ENCODE data around the gene YIF1B. TPM values are rescaled to one million over a fixed set of nuclear protein-coding genes. Genes with fewer than 3 reads are reported as not detected.

The YIF1B gene
- total RNA-seq, 2 experiments from 2014 or later, result 56.0 to 61.1 TPM

DNA sequence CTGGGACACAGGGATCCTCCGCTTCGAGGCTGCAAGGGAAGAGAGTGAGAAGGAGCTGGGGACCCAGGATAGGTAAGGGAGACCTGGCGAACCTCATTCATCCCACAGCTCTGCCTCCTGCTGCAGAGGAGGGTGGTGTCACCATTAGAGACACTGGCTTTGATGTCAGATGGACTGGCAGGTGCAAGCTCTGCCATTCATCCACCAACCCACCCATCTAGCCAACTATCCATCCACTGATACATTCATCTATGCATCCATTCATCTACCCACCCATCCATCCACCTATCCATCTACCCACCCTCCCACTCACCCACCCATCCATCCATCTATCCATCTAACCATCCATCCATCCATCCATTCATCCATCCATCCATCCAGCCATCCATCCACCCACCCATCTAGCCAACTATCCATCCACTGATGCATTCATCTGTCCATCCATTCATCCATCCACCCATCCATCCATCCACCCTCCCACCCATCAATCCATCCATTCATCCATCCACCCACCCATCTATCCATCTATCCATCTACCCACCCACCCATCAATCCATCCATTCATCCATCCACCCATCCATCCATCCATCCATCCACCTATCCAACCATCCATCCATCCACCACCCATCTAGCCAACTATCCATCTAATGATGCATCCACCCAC lies 6.0 kb downstream of the YIF1B start:
- CTCF ChIA-PET, result interaction anchor here (0.8 to 2.9 kb wide), 2 partner anchors 11 to 66 kb away, joined by 3 to 10 read pairs; no protein-coding TSS in a partner anchor
- no peaks in the 10 kb centered on the region for H3K27me3 Mint-ChIP-seq (ENCODE audit: low read depth)
- H3K27ac Mint-ChIP-seq, result no peak overlapping the region
- H3K4me1 Mint-ChIP-seq (ENCODE audit: low read depth), result peaks cover 12% of the 10 kb centered on the region
- no peak for DNase-seq
- intact Hi-C loops (cut with micrococcal nuclease), result loop anchor here (10.0 kb wide), 2 partner anchors 525 to 995 kb away; partner anchors contain the start of gene ECH1
- no peaks in the 10 kb centered on the region for H3K9me3 Mint-ChIP-seq
- peaks cover 6% of the 10 kb centered on the region for H3K36me3 Mint-ChIP-seq (ENCODE audit: low read depth)
- no peak overlapping the region for H3K4me3 Mint-ChIP-seq

DNA sequence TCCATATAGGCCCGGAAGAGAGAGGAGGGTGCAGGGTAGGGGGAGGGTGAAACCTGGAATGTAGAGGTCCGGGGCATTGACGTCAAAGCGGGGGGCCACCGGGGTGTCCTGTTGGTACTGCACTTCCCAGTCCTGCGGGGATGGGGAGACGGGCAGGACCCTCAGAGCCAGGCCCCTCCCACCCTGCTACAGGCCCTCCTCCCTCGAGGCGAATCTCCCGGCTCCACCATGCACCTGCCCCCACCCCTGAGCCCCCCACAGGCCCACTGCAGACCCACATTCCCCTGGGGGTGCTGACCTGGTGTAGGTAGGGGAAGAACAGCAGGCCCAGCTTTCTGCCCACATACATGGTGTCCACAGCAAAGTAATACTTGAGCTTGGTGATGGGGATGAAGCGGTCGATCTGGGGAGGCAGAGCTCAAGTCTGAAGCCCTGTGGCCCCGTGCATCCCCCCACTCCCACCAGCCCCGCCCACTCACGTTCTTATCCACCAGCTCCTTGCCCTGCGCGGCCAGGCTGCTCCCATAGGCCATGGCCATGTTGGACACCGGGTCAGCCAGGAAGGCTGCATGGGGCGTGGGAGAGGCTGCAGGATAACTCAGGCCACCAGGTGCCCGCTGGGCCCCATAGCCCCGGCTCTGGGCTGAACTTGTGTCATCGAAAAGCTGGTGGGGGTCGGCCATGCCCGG lies 6.7 kb downstream of the YIF1B start:
- Mint-ChIP-seq H3K27me3 (ENCODE audit: low read depth) (no peaks in the 10 kb centered on the region), H3K36me3 (ENCODE audit: low read depth) (peaks cover 6% of the 10 kb centered on the region), H3K4me3 (no peak overlapping the region), H3K9me3 (no peaks in the 10 kb centered on the region), H3K4me1 (ENCODE audit: low read depth) (peaks cover 10% of the 10 kb centered on the region), H3K27ac (no peak overlapping the region)
- no peak for DNase-seq
- CTCF ChIA-PET, result interaction anchor here (0.5 kb wide), 1 partner anchor 20 kb away, joined by 3 read pairs; no protein-coding TSS in a partner anchor
- intact Hi-C loops (cut with micrococcal nuclease), result no loop called here

DNA sequence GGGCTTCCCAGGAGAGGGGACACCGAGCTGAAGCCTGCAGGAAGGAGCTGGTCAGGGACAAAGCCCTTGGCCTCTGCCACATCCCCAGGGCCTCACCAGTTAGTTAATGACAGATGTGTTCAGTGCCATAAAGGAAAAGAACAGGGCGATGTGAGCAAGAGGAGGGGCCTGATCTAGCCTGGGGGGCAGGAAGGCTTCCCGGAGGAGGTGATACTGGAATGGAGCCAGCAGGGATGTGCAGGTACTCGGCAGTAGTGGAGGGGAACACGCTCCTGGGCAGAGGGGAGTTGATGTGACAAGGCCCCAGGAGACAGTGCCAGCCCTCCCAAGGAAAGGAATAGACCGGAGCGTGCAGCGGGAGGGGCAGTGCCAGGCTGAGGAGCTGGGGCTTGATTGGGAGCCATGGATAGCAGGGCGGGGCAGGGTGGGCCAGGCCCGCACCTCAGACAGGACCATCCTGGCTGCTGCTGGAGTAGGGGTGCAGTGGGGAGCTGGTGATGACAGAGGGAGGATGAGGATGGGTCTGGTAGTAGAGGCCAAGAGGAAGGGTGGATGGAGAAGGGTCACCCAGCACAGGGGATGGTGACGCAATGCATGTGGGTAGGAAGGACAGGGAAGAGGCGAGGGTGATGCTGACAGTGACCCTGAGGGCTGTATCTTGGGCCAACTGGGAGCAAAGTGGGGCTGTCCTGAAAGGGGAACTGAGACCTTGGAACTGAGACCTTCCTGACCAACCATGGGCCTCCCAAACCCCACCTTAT lies 7.6 kb downstream of the YIF1B start:
- no peak overlapping the region for H3K27ac Mint-ChIP-seq

DNA sequence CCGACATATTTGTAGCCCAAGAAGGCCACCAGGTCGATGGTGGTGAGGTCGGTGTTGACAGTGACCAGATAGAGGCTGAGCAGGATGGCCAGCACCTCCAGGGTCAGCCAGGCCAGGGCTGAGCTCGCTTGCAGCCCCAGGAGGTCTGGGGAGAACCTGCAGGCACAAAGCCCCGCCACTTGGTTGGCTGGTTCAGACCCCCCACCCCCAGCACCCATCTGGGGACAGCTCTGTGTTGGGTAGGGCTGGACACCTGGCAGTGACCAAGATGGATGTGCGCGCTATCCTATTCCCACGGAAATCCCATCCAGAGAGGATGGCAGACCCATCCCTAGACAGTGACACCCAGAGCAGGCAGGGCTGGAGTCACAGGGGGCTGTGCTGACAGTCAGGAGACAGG lies 8.2 kb downstream of the YIF1B start:
- H3K4me1 Mint-ChIP-seq (ENCODE audit: low read depth), result peaks cover 3% of the 10 kb centered on the region
- no peak overlapping the region for H3K4me3 Mint-ChIP-seq
- intact Hi-C loops (cut with micrococcal nuclease), result no loop called here
- no peak overlapping the region for H3K27ac Mint-ChIP-seq
- no peak for DNase-seq
- H3K36me3 Mint-ChIP-seq (ENCODE audit: low read depth), result peaks cover 6% of the 10 kb centered on the region
- no peaks in the 10 kb centered on the region for H3K9me3 Mint-ChIP-seq
- CTCF ChIA-PET, result no interaction called here
- H3K27me3 Mint-ChIP-seq (ENCODE audit: low read depth), result no peaks in the 10 kb centered on the region

More for the DNA sequence above, 7.6 kb downstream of the YIF1B start:
- Mint-ChIP-seq H3K9me3 (no peaks in the 10 kb centered on the region), H3K36me3 (ENCODE audit: low read depth) (peaks cover 6% of the 10 kb centered on the region), H3K4me1 (ENCODE audit: low read depth) (peaks cover 6% of the 10 kb centered on the region), H3K4me3 (no peak overlapping the region), H3K27me3 (ENCODE audit: low read depth) (no peaks in the 10 kb centered on the region)
- CTCF ChIA-PET, result no interaction called here
- intact Hi-C loops (cut with micrococcal nuclease), result no loop called here
- no peak for DNase-seq

DNA sequence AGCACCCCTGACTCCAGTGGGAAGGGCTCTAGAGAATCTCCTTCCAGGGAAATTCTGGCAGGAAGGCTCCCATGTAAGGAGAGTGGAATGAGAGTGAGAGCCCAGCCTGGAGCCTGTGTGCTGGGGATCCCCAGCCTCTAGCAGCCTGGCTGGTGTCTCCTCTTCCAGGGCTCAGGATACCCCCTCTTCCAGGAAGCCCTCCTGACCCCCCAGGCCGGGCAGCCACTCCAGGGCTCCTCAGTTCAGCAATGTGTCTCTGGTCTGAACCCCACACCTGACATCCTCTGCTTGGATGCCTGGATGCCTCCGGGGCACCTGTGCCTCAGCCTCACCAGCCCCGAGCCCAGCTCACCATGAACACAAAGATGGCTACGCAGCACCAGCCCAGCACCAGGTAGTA lies 8.7 kb downstream of the YIF1B start:
- Mint-ChIP-seq H3K9me3 (no peaks in the 10 kb centered on the region), H3K4me3 (no peak overlapping the region), H3K4me1 (ENCODE audit: low read depth) (no peaks in the 10 kb centered on the region), H3K27ac (no peak overlapping the region), H3K27me3 (ENCODE audit: low read depth) (no peaks in the 10 kb centered on the region), H3K36me3 (ENCODE audit: low read depth) (peaks cover 6% of the 10 kb centered on the region)
- DNase-seq, result no peak
- intact Hi-C loops (cut with micrococcal nuclease), result no loop called here
- CTCF ChIA-PET, result interaction anchor here (0.7 kb wide), 1 partner anchor 33 kb away, joined by 4 read pairs; no protein-coding TSS in a partner anchor

DNA sequence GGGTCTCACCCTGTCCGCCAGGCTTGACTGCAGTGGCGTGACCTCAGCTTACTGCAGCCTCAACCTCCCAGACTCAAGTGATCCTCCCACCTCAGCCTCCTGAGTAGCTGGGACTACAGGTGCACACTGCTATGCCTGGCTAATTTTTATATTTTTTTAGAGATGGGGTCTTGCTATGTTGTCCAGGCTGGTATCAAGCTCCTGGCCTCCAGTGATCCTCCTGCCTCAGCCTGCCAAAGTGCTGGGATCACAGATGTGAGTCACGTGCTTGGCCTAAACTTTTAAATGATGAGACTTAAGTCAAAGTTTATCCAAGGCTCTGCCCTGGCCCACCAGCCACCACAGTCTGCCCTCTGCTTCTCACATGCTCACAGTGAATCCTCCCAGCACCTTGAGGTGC lies 9.5 kb downstream of the YIF1B start:
- H3K36me3 Mint-ChIP-seq (ENCODE audit: low read depth), result peaks cover 6% of the 10 kb centered on the region
- no peaks in the 10 kb centered on the region for H3K27me3 Mint-ChIP-seq (ENCODE audit: low read depth)
- CTCF ChIA-PET, result interaction anchor here (0.6 kb wide), 1 partner anchor 68 kb away, joined by 3 read pairs; the partner anchor contains the start of gene PSMD8
- no peaks in the 10 kb centered on the region for H3K4me1 Mint-ChIP-seq (ENCODE audit: low read depth)
- intact Hi-C loops (cut with micrococcal nuclease), result no loop called here
- no peak for DNase-seq
- no peak overlapping the region for H3K27ac Mint-ChIP-seq
- no peaks in the 10 kb centered on the region for H3K9me3 Mint-ChIP-seq
- no peak overlapping the region for H3K4me3 Mint-ChIP-seq

DNA sequence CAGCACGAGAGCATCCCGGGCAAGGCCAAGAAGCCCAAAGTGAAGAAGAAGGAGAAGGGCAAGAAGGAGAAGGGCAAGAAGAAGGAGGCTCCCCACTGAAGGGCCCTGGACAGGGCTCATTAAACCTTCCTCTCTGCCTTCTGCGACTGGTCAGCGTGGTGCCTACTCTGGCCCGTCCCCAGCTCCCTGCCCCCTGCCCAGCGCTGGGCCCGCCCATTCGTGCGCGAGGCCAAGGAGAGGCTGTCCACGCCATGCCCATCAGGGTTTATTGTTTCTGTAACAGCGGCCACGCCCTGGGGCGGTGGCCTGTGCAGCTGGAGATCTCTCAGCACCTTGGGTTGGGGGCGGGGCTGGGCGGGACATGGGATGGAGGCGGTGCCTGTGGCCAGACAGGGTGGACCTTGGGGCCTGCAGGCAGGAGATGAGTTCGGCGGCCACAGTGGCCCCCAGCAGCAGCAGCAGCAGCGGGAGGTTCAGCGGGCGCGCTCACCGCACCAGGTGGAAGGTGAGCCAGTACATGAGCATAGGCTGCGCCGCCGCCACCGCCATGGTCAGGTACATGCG lies 10.8 kb downstream of the YIF1B start:
- DNase-seq, result no peak
- Mint-ChIP-seq H3K36me3 (ENCODE audit: low read depth) (peaks cover 4% of the 10 kb centered on the region), H3K4me1 (ENCODE audit: low read depth) (no peaks in the 10 kb centered on the region), H3K9me3 (no peaks in the 10 kb centered on the region), H3K27me3 (ENCODE audit: low read depth) (no peaks in the 10 kb centered on the region), H3K27ac (no peak overlapping the region), H3K4me3 (no peak overlapping the region)
- intact Hi-C loops (cut with micrococcal nuclease), result no loop called here
- CTCF ChIA-PET, result no interaction called here

DNA sequence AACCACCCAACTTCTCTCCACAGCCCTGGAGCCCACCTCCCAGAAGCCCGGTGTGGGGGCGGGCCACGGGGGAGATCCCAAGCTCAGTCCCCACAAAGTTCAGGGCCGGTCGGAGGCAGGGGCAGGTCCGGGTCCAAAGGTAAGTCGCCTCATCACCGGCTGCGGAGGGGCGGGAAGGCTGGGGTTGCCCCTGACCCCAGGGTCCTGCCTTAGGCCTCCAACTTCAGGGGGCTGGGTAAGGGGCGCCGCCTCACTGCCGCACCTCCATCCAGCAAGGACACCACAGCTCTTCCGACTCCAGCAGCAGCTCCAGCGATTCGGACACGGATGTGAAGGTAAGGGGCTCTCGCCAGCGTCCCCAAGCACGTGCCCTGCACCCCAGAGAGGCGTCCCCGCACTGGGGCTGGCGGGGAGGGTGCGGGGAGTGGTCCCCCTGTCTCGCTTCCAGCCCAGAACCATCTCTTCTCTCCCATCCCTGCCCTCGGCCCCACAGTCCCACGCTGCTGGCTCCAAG lies 11.3 kb downstream of the YIF1B start:
- Mint-ChIP-seq H3K27ac (no peak overlapping the region), H3K36me3 (ENCODE audit: low read depth) (peaks cover 4% of the 10 kb centered on the region), H3K4me3 (no peak overlapping the region), H3K9me3 (no peaks in the 10 kb centered on the region), H3K4me1 (ENCODE audit: low read depth) (no peaks in the 10 kb centered on the region), H3K27me3 (ENCODE audit: low read depth) (no peaks in the 10 kb centered on the region)
- CTCF ChIA-PET, result no interaction called here
- no peak for DNase-seq
- intact Hi-C loops (cut with micrococcal nuclease), result no loop called here

DNA sequence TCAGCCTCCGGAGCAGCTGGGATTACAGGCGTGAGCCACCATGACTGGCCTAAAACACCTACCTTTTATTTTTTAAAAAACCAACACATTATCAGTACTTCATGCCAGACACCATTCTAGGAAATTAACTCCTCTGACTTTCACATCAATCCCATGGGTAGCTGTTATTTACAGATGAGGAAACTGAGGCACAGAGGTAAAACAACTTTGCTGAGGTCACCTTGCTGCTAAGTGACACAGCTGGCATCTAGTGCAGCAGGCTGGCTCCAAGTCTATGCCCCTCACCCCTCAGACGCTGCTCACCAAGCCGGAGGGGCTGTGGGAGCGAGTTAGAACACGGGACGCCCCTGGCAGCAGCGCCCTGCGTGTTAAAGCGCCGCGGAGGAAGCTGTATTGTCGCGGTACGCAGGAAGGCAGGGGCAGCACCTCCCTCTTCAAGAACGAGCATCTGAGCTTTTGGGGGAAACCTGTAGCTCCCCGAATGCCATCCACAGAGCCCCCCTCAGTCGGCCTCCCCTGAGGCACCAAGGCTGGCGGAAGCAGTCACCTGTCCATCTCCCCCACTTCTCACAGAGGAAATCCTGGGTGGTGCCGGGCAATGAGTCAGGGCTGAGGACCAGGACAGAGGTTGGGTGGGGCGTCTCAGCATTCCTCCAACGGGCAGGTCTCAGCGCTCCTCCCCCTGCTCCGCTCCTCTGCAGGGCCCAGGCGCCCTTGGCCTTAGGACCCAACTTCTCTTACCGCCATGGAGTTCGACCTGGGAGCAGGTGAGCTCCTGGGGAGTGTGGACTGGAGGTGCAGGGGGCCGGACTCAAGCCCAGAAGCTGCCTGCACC lies 12.0 kb downstream of the YIF1B start, which contains the start of gene C19orf33:
Gene C19orf33 (plus strand): TSS at position 735 of the 835 bp plus-strand sequence. CDS start 11 bp downstream, at position 746.
- H3K27ac Mint-ChIP-seq, result no peak within 1 kb of the TSS
- CTCF ChIA-PET, result no interaction called here
- intact Hi-C loops (cut with micrococcal nuclease), result no loop called here
- H3K4me1 Mint-ChIP-seq (ENCODE audit: low read depth), result no peaks in the 10 kb centered on the region
- no peaks in the 10 kb centered on the region for H3K9me3 Mint-ChIP-seq
- H3K4me3 Mint-ChIP-seq, result no peak within 1 kb of the TSS
- DNase-seq, result peak; percentile 15
- H3K27me3 Mint-ChIP-seq (ENCODE audit: low read depth), result no peaks in the 10 kb centered on the region
- H3K36me3 Mint-ChIP-seq (ENCODE audit: low read depth), result peaks cover 4% of the 10 kb centered on the region

DNA sequence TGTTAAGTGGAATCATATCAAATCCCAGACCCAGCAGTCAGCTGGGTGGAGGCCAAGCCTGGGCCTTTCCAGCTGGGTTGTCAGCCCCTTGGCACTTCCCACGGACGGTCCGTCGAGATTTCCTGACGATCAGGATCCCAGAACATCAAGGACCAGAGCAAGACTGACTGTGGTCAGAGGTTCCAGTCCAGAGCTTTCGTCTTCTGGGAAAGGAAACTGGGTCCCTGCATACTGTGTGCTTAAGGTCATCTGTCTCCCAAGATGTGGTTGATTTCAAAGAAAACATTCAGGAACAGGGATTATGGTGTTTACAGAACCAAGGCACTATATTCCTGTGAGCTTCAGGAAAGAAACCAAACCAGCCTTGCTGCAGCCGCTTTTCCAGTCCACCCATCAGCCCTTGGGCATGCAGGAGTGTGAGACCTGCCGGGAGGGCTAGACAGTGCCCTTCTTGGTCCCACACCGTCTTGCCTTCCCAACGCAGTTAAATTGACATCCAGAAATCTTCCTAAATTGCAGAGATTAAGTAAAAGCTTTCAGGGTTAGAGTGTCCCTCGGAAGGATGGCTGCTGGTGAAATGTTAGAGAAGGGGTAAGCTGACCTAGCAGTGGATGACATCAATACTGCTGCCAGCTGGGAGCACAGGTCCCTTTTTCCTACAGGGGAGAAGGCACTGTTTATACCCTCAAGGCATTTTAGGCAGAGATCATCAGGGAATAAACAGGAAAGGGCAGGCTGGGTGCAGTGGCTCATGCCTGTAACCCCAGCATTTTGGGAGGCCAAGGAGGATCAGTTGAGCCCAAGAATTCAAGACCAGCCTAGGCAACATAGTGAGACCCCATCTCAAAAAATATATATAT lies 16.7 kb downstream of the YIF1B start:
- H3K36me3 Mint-ChIP-seq (ENCODE audit: low read depth), result no peaks in the 10 kb centered on the region

DNA sequence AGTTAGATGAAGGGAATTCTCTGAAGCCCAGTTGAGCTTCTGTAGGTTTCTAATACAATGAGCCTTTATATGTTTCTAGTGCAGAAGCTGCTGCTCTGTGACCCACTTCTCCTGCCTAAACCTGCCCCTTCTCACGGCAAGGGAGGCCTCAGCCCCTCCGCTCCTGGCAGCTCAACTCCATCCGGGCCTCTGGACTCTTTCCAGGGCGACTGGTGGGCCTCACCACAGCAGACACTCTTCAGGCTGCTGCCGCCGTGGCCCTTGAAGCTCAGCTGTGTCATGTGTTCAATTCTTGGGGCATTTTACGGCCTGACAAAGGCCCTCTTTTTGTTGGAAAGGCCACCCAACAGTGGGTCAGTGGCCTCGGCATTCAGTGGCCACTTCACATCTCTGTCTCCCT lies 21.7 kb downstream of the YIF1B start:
- no peaks in the 10 kb centered on the region for H3K36me3 Mint-ChIP-seq (ENCODE audit: low read depth)
- CTCF ChIA-PET, result interaction anchor here (1.1 kb wide), 1 partner anchor 52 kb away, joined by 3 read pairs; no protein-coding TSS in a partner anchor
- H3K27ac Mint-ChIP-seq, result no peak overlapping the region
- no peak for DNase-seq
- intact Hi-C loops (cut with micrococcal nuclease), result no loop called here
- no peaks in the 10 kb centered on the region for H3K9me3 Mint-ChIP-seq
- H3K27me3 Mint-ChIP-seq (ENCODE audit: low read depth), result no peaks in the 10 kb centered on the region
- H3K4me1 Mint-ChIP-seq (ENCODE audit: low read depth), result no peaks in the 10 kb centered on the region
- H3K4me3 Mint-ChIP-seq, result no peak overlapping the region

More for the DNA sequence above, 16.7 kb downstream of the YIF1B start:
- no peak for DNase-seq
- CTCF ChIA-PET, result no interaction called here
- H3K27ac Mint-ChIP-seq, result no peak overlapping the region
- no peaks in the 10 kb centered on the region for H3K27me3 Mint-ChIP-seq (ENCODE audit: low read depth)
- H3K9me3 Mint-ChIP-seq, result no peaks in the 10 kb centered on the region
- intact Hi-C loops (cut with micrococcal nuclease), result no loop called here
- H3K4me3 Mint-ChIP-seq, result no peak overlapping the region
- no peaks in the 10 kb centered on the region for H3K4me1 Mint-ChIP-seq (ENCODE audit: low read depth)
